Measurements from ENCODE around the gene PAXX.

Gene PAXX

GRCh38 chr9:136978073-136978864 is 14.0 kb upstream of the PAXX start:
- Mint-ChIP-seq H3K4me1 (peaks cover 26% of the 10 kb centered on the region), H3K4me3 (no peak overlapping the region), H3K27me3 (peaks cover 76% of the 10 kb centered on the region), H3K27ac (no peak overlapping the region), H3K9me3 (no peaks in the 10 kb centered on the region), H3K36me3 (no peaks in the 10 kb centered on the region)
- CTCF ChIA-PET, result interaction anchor here (1.0 to 2.7 kb wide), 2 partner anchors 51 to 136 kb away, joined by 3 to 7 read pairs; partner anchors contain the start of gene AJM1
- peak; percentile 82 for DNase-seq

DNA sequence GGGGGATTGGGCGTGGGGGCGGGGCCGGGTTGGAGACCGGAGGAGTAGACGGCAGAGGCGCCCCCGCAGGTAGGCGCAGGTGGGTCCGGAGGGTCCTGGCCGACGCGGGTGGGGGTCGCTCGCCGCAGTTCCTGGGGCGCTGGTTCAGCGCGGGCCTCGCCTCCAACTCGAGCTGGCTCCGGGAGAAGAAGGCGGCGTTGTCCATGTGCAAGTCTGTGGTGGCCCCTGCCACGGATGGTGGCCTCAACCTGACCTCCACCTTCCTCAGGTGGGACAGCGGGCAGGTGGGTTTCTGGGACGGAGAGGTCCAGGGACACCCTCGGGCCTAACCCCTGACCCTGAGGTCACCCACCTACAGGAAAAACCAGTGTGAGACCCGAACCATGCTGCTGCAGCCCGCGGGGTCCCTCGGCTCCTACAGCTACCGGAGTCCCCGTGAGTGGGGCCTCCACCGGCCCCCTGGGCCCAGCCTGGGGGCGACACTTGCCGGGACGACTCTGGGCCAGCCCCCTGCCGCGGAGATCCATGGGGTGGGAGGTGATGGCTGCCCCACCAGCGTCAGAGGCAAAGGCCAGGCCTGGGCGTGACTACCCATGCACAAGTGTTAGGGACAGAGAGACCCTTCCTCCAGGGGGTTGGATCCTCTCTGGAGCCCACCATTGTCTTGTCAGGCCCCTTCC is 13.2 kb upstream of the PAXX start:
- Mint-ChIP-seq H3K36me3 (no peaks in the 10 kb centered on the region), H3K4me1 (peaks cover 25% of the 10 kb centered on the region), H3K4me3 (no peak overlapping the region), H3K9me3 (no peaks in the 10 kb centered on the region), H3K27ac (no peak overlapping the region), H3K27me3 (peaks cover 78% of the 10 kb centered on the region)
- CTCF ChIA-PET, result interaction anchor here (2.7 kb wide), 1 partner anchor 50 kb away, joined by 7 read pairs; no protein-coding TSS in a partner anchor
- DNase-seq, result no peak

- CTCF ChIA-PET, result interaction anchor here (2.7 kb wide), 1 partner anchor 49 kb away, joined by 7 read pairs; no protein-coding TSS in a partner anchor
- no peak overlapping the region for H3K27ac Mint-ChIP-seq
- peaks cover 15% of the 10 kb centered on the region for H3K4me1 Mint-ChIP-seq
- H3K4me3 Mint-ChIP-seq, result no peak overlapping the region
- DNase-seq, result no peak
- H3K27me3 Mint-ChIP-seq, result peaks cover 86% of the 10 kb centered on the region
- H3K9me3 Mint-ChIP-seq, result no peaks in the 10 kb centered on the region
- H3K36me3 Mint-ChIP-seq, result no peaks in the 10 kb centered on the region
These were observed 12.2 kb upstream of the PAXX start for GRCh38 chr9:136979769-136980587.

GRCh38 chr9:136980669-136981478 is 11.3 kb upstream of the PAXX start:
- H3K4me3 Mint-ChIP-seq, result no peak overlapping the region
- H3K4me1 Mint-ChIP-seq, result peaks cover 6% of the 10 kb centered on the region
- no peaks in the 10 kb centered on the region for H3K9me3 Mint-ChIP-seq
- no peak for DNase-seq
- H3K27ac Mint-ChIP-seq, result no peak overlapping the region
- no peaks in the 10 kb centered on the region for H3K36me3 Mint-ChIP-seq
- CTCF ChIA-PET, result no interaction called here
- peaks cover 86% of the 10 kb centered on the region for H3K27me3 Mint-ChIP-seq

DNA sequence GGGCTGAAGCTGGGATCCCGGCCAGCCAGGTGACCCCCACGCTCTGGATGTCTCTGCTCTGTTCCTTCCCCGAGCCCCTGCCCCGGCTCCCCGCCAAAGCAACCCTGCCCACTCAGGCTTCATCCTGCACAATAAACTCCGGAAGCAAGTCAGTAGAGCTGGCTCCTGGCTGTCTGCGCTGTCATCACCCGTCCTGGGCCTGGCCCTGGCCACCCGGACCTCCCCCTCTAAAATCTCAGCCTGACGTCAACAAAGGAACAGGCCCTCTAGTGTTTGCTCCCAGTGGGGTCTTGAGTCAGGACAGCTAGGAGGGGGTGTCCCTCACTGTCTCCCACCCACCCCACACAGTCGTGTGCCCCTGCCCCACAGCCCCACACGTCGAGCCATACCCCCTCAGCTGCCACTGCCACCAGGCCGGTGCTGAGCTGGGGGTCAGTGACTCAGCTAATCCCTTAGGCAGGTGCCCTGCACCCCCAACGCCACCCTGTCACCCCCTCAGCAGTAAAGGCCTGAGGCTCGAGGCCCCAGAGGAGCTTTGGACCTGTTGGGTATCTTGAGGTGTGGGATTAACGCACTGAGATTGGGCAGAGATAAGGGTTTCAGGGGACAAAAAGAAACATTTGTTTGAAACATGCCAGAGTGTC is 10.5 kb upstream of the PAXX start:
- CTCF ChIA-PET, result no interaction called here
- Mint-ChIP-seq H3K27me3 (peaks cover 86% of the 10 kb centered on the region), H3K4me1 (no peaks in the 10 kb centered on the region), H3K4me3 (no peak overlapping the region), H3K9me3 (no peaks in the 10 kb centered on the region), H3K36me3 (no peaks in the 10 kb centered on the region), H3K27ac (no peak overlapping the region)
- DNase-seq, result no peak

- Mint-ChIP-seq H3K36me3 (no peaks in the 10 kb centered on the region), H3K9me3 (no peaks in the 10 kb centered on the region), H3K27me3 (peaks cover 86% of the 10 kb centered on the region), H3K27ac (no peak within 1 kb of the TSS), H3K4me3 (no peak within 1 kb of the TSS), H3K4me1 (no peaks in the 10 kb centered on the region)
- no peak for DNase-seq
- CTCF ChIA-PET, result no interaction called here
These were observed 9.8 kb upstream of the PAXX start, which contains the start of gene LCNL1 for GRCh38 chr9:136982232-136983051. Gene LCNL1 (plus strand): TSS chr9:136982993. CDS start chr9:136983587, 594 bp downstream.

DNA sequence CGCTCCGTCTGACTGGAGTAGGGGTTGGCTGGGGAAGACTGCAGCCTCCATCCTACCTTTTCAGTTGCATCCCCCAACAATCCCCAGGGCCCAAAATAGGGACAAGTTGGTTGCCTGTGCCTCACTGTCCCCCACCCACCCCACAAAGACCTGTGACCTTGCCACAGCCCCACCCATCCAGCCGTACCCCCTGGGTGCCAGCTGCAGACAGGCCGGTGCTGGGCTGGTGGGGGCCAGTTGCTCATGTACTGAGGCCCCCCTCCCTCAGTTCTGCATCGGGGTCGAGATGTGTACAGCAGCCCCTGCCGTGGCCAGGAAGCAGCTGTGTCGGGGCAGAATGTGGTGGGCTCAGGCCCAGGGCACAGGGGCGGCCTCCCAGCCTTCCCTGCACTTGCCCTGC is 9.1 kb upstream of the PAXX start:
- H3K36me3 Mint-ChIP-seq, result no peaks in the 10 kb centered on the region
- CTCF ChIA-PET, result no interaction called here
- no peak overlapping the region for H3K4me3 Mint-ChIP-seq
- no peaks in the 10 kb centered on the region for H3K4me1 Mint-ChIP-seq
- no peak overlapping the region for H3K27ac Mint-ChIP-seq
- H3K9me3 Mint-ChIP-seq, result no peaks in the 10 kb centered on the region
- no peak for DNase-seq
- peaks cover 88% of the 10 kb centered on the region for H3K27me3 Mint-ChIP-seq

DNA sequence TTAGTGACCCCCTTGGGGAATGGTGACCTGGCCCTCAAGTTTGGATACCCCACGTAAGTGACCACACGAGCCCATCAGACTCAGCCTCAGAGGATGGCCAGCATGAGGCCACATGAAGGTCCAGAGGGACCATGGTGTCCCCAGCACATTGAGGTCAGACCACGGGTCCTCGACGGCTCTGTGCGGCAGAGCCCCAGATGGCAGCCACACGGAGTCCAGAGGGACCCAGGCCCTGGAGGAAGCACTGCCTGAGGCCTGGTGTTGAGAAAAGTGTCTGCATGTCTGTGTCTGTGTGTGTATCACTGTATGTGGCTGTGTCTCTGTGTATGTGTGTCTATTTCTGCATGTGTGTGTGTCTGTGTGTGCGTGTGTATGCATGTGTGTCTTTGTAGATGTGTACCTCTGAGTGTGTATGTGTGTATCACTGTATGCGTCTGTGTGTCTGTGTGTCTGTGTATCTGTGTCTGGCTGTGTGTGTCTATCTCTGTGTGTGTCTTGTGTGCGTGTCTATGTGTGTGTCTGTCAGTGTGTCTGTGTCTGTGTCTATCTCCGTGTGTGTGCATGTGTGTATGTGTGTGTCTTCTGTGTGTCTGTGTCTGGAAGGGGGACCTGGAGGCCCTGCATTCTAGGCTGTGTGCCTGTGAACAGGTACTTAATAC is 8.4 kb upstream of the PAXX start:
- no peak for DNase-seq
- Mint-ChIP-seq H3K4me1 (no peaks in the 10 kb centered on the region), H3K27ac (no peak overlapping the region), H3K27me3 (peaks cover 94% of the 10 kb centered on the region), H3K36me3 (no peaks in the 10 kb centered on the region), H3K4me3 (no peak overlapping the region), H3K9me3 (no peaks in the 10 kb centered on the region)
- CTCF ChIA-PET, result no interaction called here

DNA sequence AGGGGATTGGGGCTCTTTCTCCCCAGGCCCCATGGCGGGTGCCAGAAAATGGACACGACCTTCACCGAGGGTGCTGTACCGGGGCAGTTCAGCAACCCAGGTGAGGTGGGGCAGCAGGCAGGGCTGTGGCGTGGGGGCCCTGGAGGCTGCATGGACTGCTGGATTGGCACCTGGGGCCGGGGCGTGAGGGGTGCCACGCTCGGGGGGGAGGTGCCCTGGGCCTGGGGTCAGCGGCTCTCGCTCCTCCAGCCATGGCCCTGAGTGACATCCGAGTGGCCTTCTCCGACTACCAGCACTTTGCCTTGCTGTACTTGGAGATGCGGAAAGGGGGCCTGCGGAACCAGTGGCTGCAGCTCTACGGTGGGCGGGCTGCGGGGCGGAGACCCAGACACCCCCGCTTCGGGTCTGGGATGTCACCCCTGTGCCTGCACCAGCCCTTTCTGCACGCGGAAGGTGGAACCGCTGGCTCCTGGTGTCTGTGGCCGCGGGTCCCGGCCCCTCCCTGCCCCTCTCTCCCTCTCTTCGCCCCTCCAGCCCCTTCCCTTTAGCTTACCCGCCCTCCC is 7.7 kb upstream of the PAXX start:
- H3K9me3 Mint-ChIP-seq, result no peaks in the 10 kb centered on the region
- H3K36me3 Mint-ChIP-seq, result no peaks in the 10 kb centered on the region
- CTCF ChIA-PET, result interaction anchor here (1.4 kb wide), 1 partner anchor 17 kb away, joined by 3 read pairs; no protein-coding TSS in a partner anchor
- peaks cover 99% of the 10 kb centered on the region for H3K27me3 Mint-ChIP-seq
- no peak for DNase-seq
- H3K4me1 Mint-ChIP-seq, result no peaks in the 10 kb centered on the region
- no peak overlapping the region for H3K4me3 Mint-ChIP-seq
- no peak overlapping the region for H3K27ac Mint-ChIP-seq

- CTCF ChIA-PET, result interaction anchor here (1.0 to 1.4 kb wide), 2 partner anchors 9 to 17 kb away, joined by 3 read pairs; no protein-coding TSS in a partner anchor
- Mint-ChIP-seq H3K4me3 (no peak overlapping the region), H3K27ac (no peak overlapping the region), H3K27me3 (peaks cover 99% of the 10 kb centered on the region), H3K4me1 (no peaks in the 10 kb centered on the region), H3K9me3 (no peaks in the 10 kb centered on the region), H3K36me3 (no peaks in the 10 kb centered on the region)
- no peak for DNase-seq
These were observed 7.1 kb upstream of the PAXX start for GRCh38 chr9:136985027-136985602.

- no peaks in the 10 kb centered on the region for H3K9me3 Mint-ChIP-seq
- peaks cover 3% of the 10 kb centered on the region for H3K4me1 Mint-ChIP-seq
- no peak overlapping the region for H3K4me3 Mint-ChIP-seq
- no peaks in the 10 kb centered on the region for H3K36me3 Mint-ChIP-seq
- DNase-seq, result no peak
- peaks cover 99% of the 10 kb centered on the region for H3K27me3 Mint-ChIP-seq
- no peak overlapping the region for H3K27ac Mint-ChIP-seq
- CTCF ChIA-PET, result interaction anchor here (1.0 to 1.4 kb wide), 2 partner anchors 10 to 16 kb away, joined by 3 read pairs; no protein-coding TSS in a partner anchor
These were observed 6.4 kb upstream of the PAXX start for GRCh38 chr9:136985853-136986252.
